Neural progenitor cell (in vitro differentiated cells): ENCODE results near the gene SPOCK1.

Source experiments
- EZH2 ChIP-seq: fragments of 200-600 bp; sonication (generic); IDR thresholded peaks from 2 replicates; pipeline ENCODE4 v1.6.1; 2017; ENCODE audit warnings: antibody characterized with exemption, mild to moderate bottlenecking, moderate library complexity
- EZH2phosphoT487 ChIP-seq: fragments of 200-600 bp; sonication (generic); IDR thresholded peaks from 2 replicates; pipeline ENCODE4 v1.6.1; 2017; ENCODE audit warnings: antibody characterized with exemption
- TF ChIP-seq, protein P1 (sequence below): fragments of 200-600 bp; sonication (generic); IDR thresholded peaks from 2 replicates; pipeline ENCODE4 v1.5.1; 2017; ENCODE audit warnings: antibody characterized with exemption, mild to moderate bottlenecking

DNA sequence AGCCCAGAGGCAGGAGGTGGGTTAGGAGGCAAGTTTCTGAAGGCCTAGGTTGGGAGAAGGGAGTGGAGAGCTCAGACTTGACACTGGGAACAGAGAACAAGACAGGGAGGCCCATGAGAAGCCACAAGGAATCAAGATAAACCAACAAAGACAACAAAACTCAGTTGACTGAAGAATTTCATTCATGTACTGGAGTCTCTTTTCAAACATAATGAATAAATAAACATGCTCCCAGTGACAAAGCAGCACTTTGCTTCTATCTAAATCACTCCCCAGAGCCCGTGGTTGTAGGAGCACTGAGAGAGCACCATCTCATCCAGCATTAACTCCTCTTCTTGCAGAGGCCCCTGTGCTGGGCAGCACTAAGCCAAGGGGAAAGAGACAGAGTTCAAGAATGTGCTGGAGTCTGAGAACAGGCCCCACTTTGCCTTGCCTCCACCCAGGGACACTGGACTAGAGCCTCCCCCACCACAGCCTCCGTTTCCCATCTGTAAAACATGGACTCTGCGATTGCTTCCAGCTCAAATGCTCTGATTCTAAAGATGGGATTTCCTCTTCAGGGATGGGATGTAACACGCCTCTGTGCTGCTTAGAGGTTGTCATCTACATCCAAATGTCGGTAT is 282.0 kb downstream of the SPOCK1 start:
- TF ChIP-seq, protein P1, sequence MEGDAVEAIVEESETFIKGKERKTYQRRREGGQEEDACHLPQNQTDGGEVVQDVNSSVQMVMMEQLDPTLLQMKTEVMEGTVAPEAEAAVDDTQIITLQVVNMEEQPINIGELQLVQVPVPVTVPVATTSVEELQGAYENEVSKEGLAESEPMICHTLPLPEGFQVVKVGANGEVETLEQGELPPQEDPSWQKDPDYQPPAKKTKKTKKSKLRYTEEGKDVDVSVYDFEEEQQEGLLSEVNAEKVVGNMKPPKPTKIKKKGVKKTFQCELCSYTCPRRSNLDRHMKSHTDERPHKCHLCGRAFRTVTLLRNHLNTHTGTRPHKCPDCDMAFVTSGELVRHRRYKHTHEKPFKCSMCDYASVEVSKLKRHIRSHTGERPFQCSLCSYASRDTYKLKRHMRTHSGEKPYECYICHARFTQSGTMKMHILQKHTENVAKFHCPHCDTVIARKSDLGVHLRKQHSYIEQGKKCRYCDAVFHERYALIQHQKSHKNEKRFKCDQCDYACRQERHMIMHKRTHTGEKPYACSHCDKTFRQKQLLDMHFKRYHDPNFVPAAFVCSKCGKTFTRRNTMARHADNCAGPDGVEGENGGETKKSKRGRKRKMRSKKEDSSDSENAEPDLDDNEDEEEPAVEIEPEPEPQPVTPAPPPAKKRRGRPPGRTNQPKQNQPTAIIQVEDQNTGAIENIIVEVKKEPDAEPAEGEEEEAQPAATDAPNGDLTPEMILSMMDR: no peak
- no peak for TF ChIP-seq EZH2
- TF ChIP-seq EZH2phosphoT487: no peak
